Glutamatergic neuron (in vitro differentiated cells): Measurements from ENCODE around the gene ATG14. TPM values are rescaled to one million over a fixed set of nuclear protein-coding genes. Genes with fewer than 3 reads are reported as not detected.
"Not testable (repeated sequence)": the region's sequence is repeated elsewhere in the genome, so short reads cannot be mapped to it uniquely, and the experiment has no call there.

Experiments used
- DNase-seq: peaks from one replicate; pipeline ENCODE4 v3.0.0; 2022
- H3K27ac Mint-ChIP-seq: one replicate; pipeline ENCODE4 v1.8.0; 2020; ENCODE audit warnings: mild to moderate bottlenecking, mixed read lengths, inconsistent platforms; ENCODE audit not compliant: unreplicated experiment
- H3K27me3 Mint-ChIP-seq: one replicate; pipeline ENCODE4 v1.8.0; 2020; ENCODE audit warnings: mild to moderate bottlenecking, moderate library complexity, mixed read lengths, inconsistent platforms; ENCODE audit not compliant: unreplicated experiment
- H3K36me3 Mint-ChIP-seq: one replicate; pipeline ENCODE4 v1.8.0; 2020; ENCODE audit warnings: mild to moderate bottlenecking, mixed read lengths, inconsistent platforms; ENCODE audit not compliant: unreplicated experiment
- H3K4me1 Mint-ChIP-seq: one replicate; pipeline ENCODE4 v1.8.0; 2020; ENCODE audit warnings: mild to moderate bottlenecking, low read depth, mixed read lengths, inconsistent platforms; ENCODE audit not compliant: unreplicated experiment
- H3K4me3 Mint-ChIP-seq: one replicate; pipeline ENCODE4 v1.8.0; 2020; ENCODE audit warnings: mild to moderate bottlenecking, mixed read lengths, inconsistent platforms; ENCODE audit not compliant: unreplicated experiment
- H3K9me3 Mint-ChIP-seq: one replicate; pipeline ENCODE4 v1.8.0; 2020; ENCODE audit warnings: mild to moderate bottlenecking, moderate library complexity, mixed read lengths, inconsistent platforms; ENCODE audit not compliant: unreplicated experiment
- CTCF ChIP-seq: fragments of 200-600 bp; sonication (generic); IDR thresholded peaks from one replicate; pipeline ENCODE4 v1.5.0; 2021; ENCODE audit not compliant: partially characterized antibody, unreplicated experiment
- total RNA-seq: library from RNA; stranded (reverse); fragmentation: NEBNext Ultra II Directional; extraction: Animal tissue kit (Norgen Biotek cat#: 25700); gene quantifications from one replicate; pipeline ENCODE4 v1.2.1, GENCODE V29; 2021; ENCODE audit not compliant: unreplicated experiment

Gene ATG14
- total RNA-seq, 1 donor from 2014 or later, result 13.5 TPM

- H3K36me3 Mint-ChIP-seq, result no peaks in the 10 kb centered on the region
- H3K4me3 Mint-ChIP-seq, result no peak overlapping the region
- no peak for DNase-seq
These were observed 15.3 kb upstream of the ATG14 start for GRCh38 chr14:55426891-55427290.

GRCh38 chr14:55425091-55425490 lies 13.5 kb upstream of the ATG14 start:
- TF ChIP-seq CTCF, result no peak
- no peaks in the 10 kb centered on the region for H3K9me3 Mint-ChIP-seq

More at GRCh38 chr14:55426891-55427290, 15.3 kb upstream of the ATG14 start:
- Mint-ChIP-seq H3K9me3 (no peaks in the 10 kb centered on the region), H3K27ac (no peak overlapping the region), H3K27me3 (no peaks in the 10 kb centered on the region), H3K4me1 (no peaks in the 10 kb centered on the region)
- no peak for TF ChIP-seq CTCF

GRCh38 chr14:55423969-55424368 lies 12.3 kb upstream of the ATG14 start:
- H3K4me3 Mint-ChIP-seq, result no peak overlapping the region
- no peaks in the 10 kb centered on the region for H3K9me3 Mint-ChIP-seq
- no peaks in the 10 kb centered on the region for H3K36me3 Mint-ChIP-seq
- no peak for TF ChIP-seq CTCF
- no peaks in the 10 kb centered on the region for H3K4me1 Mint-ChIP-seq
- no peak overlapping the region for H3K27ac Mint-ChIP-seq
- H3K27me3 Mint-ChIP-seq, result no peaks in the 10 kb centered on the region
- DNase-seq, result no peak

More at GRCh38 chr14:55425091-55425490, 13.5 kb upstream of the ATG14 start:
- Mint-ChIP-seq H3K36me3 (no peaks in the 10 kb centered on the region), H3K27ac (no peak overlapping the region), H3K4me3 (no peak overlapping the region), H3K4me1 (no peaks in the 10 kb centered on the region), H3K27me3 (no peaks in the 10 kb centered on the region)
- DNase-seq, result no peak

- not testable (repeated sequence) for H3K9me3 Mint-ChIP-seq, H3K27ac Mint-ChIP-seq, H3K4me1 Mint-ChIP-seq, DNase-seq, H3K36me3 Mint-ChIP-seq, H3K27me3 Mint-ChIP-seq, H3K4me3 Mint-ChIP-seq
These were observed 10.7 kb upstream of the ATG14 start for GRCh38 chr14:55422338-55422737.

- H3K36me3 Mint-ChIP-seq, result no peaks in the 10 kb centered on the region
- no peaks in the 10 kb centered on the region for H3K9me3 Mint-ChIP-seq
- no peaks in the 10 kb centered on the region for H3K27me3 Mint-ChIP-seq
- H3K4me3 Mint-ChIP-seq, result no peak overlapping the region
- no peak overlapping the region for H3K27ac Mint-ChIP-seq
- no peaks in the 10 kb centered on the region for H3K4me1 Mint-ChIP-seq
- no peak for TF ChIP-seq CTCF
- no peak for DNase-seq
These were observed 8.0 kb upstream of the ATG14 start for GRCh38 chr14:55419663-55420062.

GRCh38 chr14:55418411-55418810 lies 6.8 kb upstream of the ATG14 start:
- no peaks in the 10 kb centered on the region for H3K27me3 Mint-ChIP-seq
- H3K4me1 Mint-ChIP-seq, result no peaks in the 10 kb centered on the region

More at GRCh38 chr14:55418411-55418810, 6.8 kb upstream of the ATG14 start:
- Mint-ChIP-seq H3K4me3 (no peak overlapping the region), H3K27ac (no peak overlapping the region), H3K9me3 (no peaks in the 10 kb centered on the region), H3K36me3 (no peaks in the 10 kb centered on the region)
- TF ChIP-seq CTCF, result no peak
- no peak for DNase-seq
